WTC11 (cell line): ENCODE measurements around the gene KRTCAP2.

Experiments
- ATF6 ChIP-seq: sonication (generic); formaldehyde crosslinking; IDR thresholded peaks from 2 replicates; pipeline ENCODE4 v1.8.1; 2023; ENCODE audit warnings: mild to moderate bottlenecking, missing genetic modification reagents
- CBFB ChIP-seq: sonication (generic); formaldehyde crosslinking; IDR thresholded peaks from 2 replicates; pipeline ENCODE4 v1.8.1; 2022; ENCODE audit warnings: mild to moderate bottlenecking, low read depth, missing genetic modification reagents
- CTCF ChIP-seq: fragments of 200-600 bp; IDR thresholded peaks from 2 replicates; pipeline ENCODE4 v1.8.0; 2022; ENCODE audit warnings: antibody characterized with exemption
- E2F1 ChIP-seq: sonication (generic); formaldehyde crosslinking; IDR thresholded peaks from 2 replicates; pipeline ENCODE4 v1.8.0; 2022; ENCODE audit warnings: mild to moderate bottlenecking, missing genetic modification reagents
- ESRRA ChIP-seq: sonication (generic); formaldehyde crosslinking; IDR thresholded peaks from 2 replicates; pipeline ENCODE4 v1.8.1; 2022; ENCODE audit warnings: mild to moderate bottlenecking, missing genetic modification reagents, borderline replicate concordance
- NR3C1 ChIP-seq: sonication (generic); formaldehyde crosslinking; conservative IDR thresholded peaks from 2 replicates; pipeline ENCODE4 v1.8.1; 2023; ENCODE audit warnings: low read depth, mild to moderate bottlenecking, missing genetic modification reagents
- PRDM15 ChIP-seq: sonication (generic); formaldehyde crosslinking; IDR thresholded peaks from 2 replicates; pipeline ENCODE4 v1.8.0; 2022; ENCODE audit warnings: missing genetic modification reagents
- SMAD4 ChIP-seq: sonication (generic); formaldehyde crosslinking; IDR thresholded peaks from 2 replicates; pipeline ENCODE4 v1.8.0; 2022; ENCODE audit warnings: mild to moderate bottlenecking, missing genetic modification reagents
- STAT6 ChIP-seq: sonication (generic); formaldehyde crosslinking; conservative IDR thresholded peaks from 2 replicates; pipeline ENCODE4 v1.8.1; 2023; ENCODE audit warnings: mild to moderate bottlenecking, low read depth, missing genetic modification reagents, moderate library complexity
- USF1 ChIP-seq: sonication (generic); formaldehyde crosslinking; IDR thresholded peaks from 2 replicates; pipeline ENCODE4 v1.8.0; 2022; ENCODE audit warnings: mild to moderate bottlenecking, missing genetic modification reagents
- ZBTB21 ChIP-seq: sonication (generic); formaldehyde crosslinking; IDR thresholded peaks from 2 replicates; pipeline ENCODE4 v1.8.1; 2023; ENCODE audit warnings: mild to moderate bottlenecking, missing genetic modification reagents, borderline replicate concordance
- ZNF512 ChIP-seq: sonication (generic); formaldehyde crosslinking; IDR thresholded peaks from 2 replicates; pipeline ENCODE4 v1.8.1; 2022; ENCODE audit warnings: missing genetic modification reagents, borderline replicate concordance

- no peak for TF ChIP-seq CTCF
- no peak for TF ChIP-seq ATF6 (CRISPR knock-in tag)
- no peak for TF ChIP-seq NR3C1
- TF ChIP-seq CBFB (CRISPR knock-in tag), result no peak
- no peak for TF ChIP-seq E2F1 (CRISPR knock-in tag)
- no peak for TF ChIP-seq SMAD4 (CRISPR knock-in tag)
- TF ChIP-seq ZNF512 (CRISPR knock-in tag), result no peak
- TF ChIP-seq ESRRA (CRISPR knock-in tag), result no peak
- no peak for TF ChIP-seq PRDM15
- no peak for TF ChIP-seq ZBTB21 (CRISPR knock-in tag)
- TF ChIP-seq STAT6 (CRISPR knock-in tag), result no peak
- no peak for TF ChIP-seq USF1 (CRISPR knock-in tag)
Measured at GRCh38 chr1:155200920-155201319, 27.8 kb upstream of the KRTCAP2 start.
